HepG2 (cell line): ENCODE results near the gene CHMP5. TPM values are rescaled to one million over a fixed set of nuclear protein-coding genes. Genes with fewer than 3 reads are reported as not detected.
A peak's percentile ranks its signal among the peaks of the same experiment; 100 is the strongest.

Experiments
- CREB1 ChIP-seq, 2 experiments: fragments of 450-650 bp in 1 of 2; IDR thresholded peaks; 2 replicates each; pipeline ENCODE4 v1.6.1; 2016 to 2017; ENCODE audit warnings: control low read depth in 1 of 2, mild to moderate bottlenecking in 1 of 2, missing compliant biosample characterization in 1 of 2, missing genetic modification characterization in 1 of 2
- FOSL1 ChIP-seq: sonication (generic); formaldehyde crosslinking; IDR thresholded peaks from 2 replicates; pipeline ENCODE4 v1.9.0; 2021; ENCODE audit warnings: missing genetic modification reagents, borderline replicate concordance
- MTF2 ChIP-seq: sonication (generic); formaldehyde crosslinking; IDR thresholded peaks from 2 replicates; pipeline ENCODE4 v1.5.0; 2020; ENCODE audit warnings: missing genetic modification reagents, borderline replicate concordance
- SIN3A ChIP-seq: IDR thresholded peaks from 2 replicates; pipeline ENCODE4 v1.6.1; 2011; ENCODE audit warnings: low read depth, mild to moderate bottlenecking, control low read depth, low read length, borderline replicate concordance
- TCF7L2 ChIP-seq: IDR thresholded peaks from 2 replicates; pipeline ENCODE4 v1.6.1; 2011; ENCODE audit warnings: mild to moderate bottlenecking, low read depth, low read length, moderate library complexity
- THYN1 ChIP-seq: sonication (generic); formaldehyde crosslinking; IDR thresholded peaks from 2 replicates; pipeline ENCODE4 v1.8.1; 2023; ENCODE audit warnings: low read depth, mild to moderate bottlenecking, moderate library complexity, missing genetic modification reagents, borderline replicate concordance
- TIGD3 ChIP-seq: sonication (generic); formaldehyde crosslinking; IDR thresholded peaks from 2 replicates; pipeline ENCODE4 v1.5.1; 2020; ENCODE audit warnings: mild to moderate bottlenecking, missing genetic modification reagents, borderline replicate concordance
- ZNF101 ChIP-seq: sonication (generic); formaldehyde crosslinking; IDR thresholded peaks from 2 replicates; pipeline ENCODE4 v1.4.0; 2020; ENCODE audit warnings: mild to moderate bottlenecking, low read depth, missing genetic modification reagents, borderline replicate concordance
- ZNF253 ChIP-seq: sonication (generic); formaldehyde crosslinking; IDR thresholded peaks from 2 replicates; pipeline ENCODE4 v1.8.0; 2022; ENCODE audit warnings: mild to moderate bottlenecking, missing genetic modification reagents, borderline replicate concordance
- ZNF407 ChIP-seq: sonication (generic); formaldehyde crosslinking; IDR thresholded peaks from one replicate; pipeline ENCODE4 v1.5.1; 2020; ENCODE audit warnings: mild to moderate bottlenecking, missing genetic modification reagents; ENCODE audit errors: not compliant biosample characterization
- ZNF460 ChIP-seq: sonication (generic); formaldehyde crosslinking; IDR thresholded peaks from 2 replicates; pipeline ENCODE4 v1.5.1; 2020; ENCODE audit warnings: missing genetic modification reagents, mild to moderate bottlenecking, borderline replicate concordance
- ZNF616 ChIP-seq: sonication (generic); formaldehyde crosslinking; IDR thresholded peaks from 2 replicates; pipeline ENCODE4 v1.5.0; 2020; ENCODE audit warnings: low read depth, mild to moderate bottlenecking, missing genetic modification reagents
- polyA plus RNA-seq, 8 experiments: library from polyadenylated mRNA; depleted of rRNA in 3 of 8; stranded (reverse) in 7 of 8; unstranded in 1 of 8; fragments of >200 nt; fragmentation: Illumina TruSeq in 4 of 8; extraction: Trizol in 4 of 8; gene quantifications; 2 replicates each; pipeline versions ENCODE4 v1.2.1 to v1.2.3, GENCODE V29; 2011 to 2016; ENCODE audit warnings: low read depth in 4 of 8, missing spikeins in 1 of 8, mixed read lengths in 1 of 8; ENCODE audit not compliant: insufficient read depth in 1 of 8
- total RNA-seq, 5 experiments: library from RNA; depleted of rRNA; stranded (reverse); fragments of >200 nt; fragmentation: Illumina TruSeq; extraction: Trizol; gene quantifications; 2 replicates each; pipeline ENCODE4 v1.2.3, GENCODE V29; 2016; ENCODE audit warnings: low read depth in 1 of 5
- TF ChIP-seq, protein P1 (sequence below): sonication (generic); formaldehyde crosslinking; IDR thresholded peaks from 2 replicates; pipeline ENCODE4 v1.8.1; 2023; ENCODE audit warnings: mild to moderate bottlenecking, moderate library complexity, missing genetic modification reagents

CHMP5 gene
- total and polyA plus RNA-seq, 2 of the 13 experiments (the other 11 are each of a cell fraction or from before 2014, with no cell fraction given), result 46.0 to 57.3 TPM

DNA sequence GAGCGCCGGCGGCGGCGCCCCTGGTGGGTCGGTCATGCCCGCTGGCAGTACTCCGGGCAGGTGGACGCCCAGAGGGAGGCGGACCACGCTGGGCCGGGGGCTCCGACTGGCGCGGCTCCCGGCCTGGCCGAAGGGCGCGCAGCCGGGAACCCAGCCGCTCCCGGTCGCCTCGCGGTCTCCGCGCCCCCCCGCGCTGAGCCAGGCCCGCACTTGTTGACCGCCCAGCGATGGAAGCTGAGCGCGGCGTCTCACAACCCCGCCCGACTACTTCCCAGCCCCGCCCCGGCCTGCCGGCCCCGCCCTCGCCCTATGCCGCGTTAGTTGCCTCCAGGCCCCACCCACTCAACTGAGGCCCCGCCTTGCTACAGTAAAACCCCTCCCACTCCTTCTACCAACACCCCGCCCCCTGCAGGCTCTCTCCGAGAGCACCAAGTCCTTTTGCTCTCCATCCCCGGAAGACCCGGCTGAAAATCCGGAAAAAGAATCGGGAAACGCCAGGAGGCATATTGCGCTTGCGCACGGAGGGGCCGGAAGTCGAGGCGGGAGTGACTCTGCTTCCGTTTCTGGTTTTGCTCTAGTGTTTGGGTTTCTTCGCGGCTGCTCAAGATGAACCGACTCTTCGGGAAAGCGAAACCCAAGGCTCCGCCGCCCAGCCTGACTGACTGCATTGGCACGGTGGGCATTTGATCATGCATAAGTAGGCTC is at the start of gene CHMP5, which contains the start of gene BAG1 (continued):
- TF ChIP-seq TIGD3 (CRISPR knock-in tag), result no peak
- TF ChIP-seq MTF2 (CRISPR knock-in tag), result peak; percentile 40; the same call in 1 of the 2 replicates
- TF ChIP-seq, protein P1, sequence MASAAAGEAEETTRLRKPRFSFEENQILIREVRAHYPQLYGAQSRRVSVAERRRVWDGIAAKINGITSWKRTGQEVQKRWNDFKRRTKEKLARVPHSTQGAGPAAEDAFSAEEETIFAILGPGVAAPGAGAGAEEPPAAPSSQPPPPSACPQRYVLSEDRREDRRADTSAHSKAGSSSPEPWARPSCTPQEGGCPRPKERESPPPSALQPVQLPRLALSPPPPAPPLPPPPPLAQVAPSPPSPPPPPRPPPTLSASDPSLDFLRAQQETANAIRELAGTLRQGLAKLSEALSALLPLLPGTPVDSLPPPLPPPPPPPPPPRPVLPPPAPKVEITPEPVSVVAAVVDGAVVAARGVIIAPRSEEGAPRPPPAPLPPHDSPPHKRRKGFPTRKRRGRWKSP (CRISPR knock-in tag), result no peak
- no peak for TF ChIP-seq ZNF407 (CRISPR knock-in tag)
- TF ChIP-seq ZNF460 (CRISPR knock-in tag), result no peak
- no peak for TF ChIP-seq ZNF616 (CRISPR knock-in tag)
- peak; percentile 28; the same call in 1 of the 2 replicates for TF ChIP-seq CREB1 (IDR thresholded peaks at IDR 0.05)
- peak; percentile 80 for TF ChIP-seq CREB1 (CRISPR knock-in tag; IDR thresholded peaks at IDR 0.05)
- peak; percentile 41; the same call in 1 of the 2 replicates for TF ChIP-seq SIN3A
- TF ChIP-seq ZNF253 (CRISPR knock-in tag), result no peak
- TF ChIP-seq FOSL1, result no peak
- TF ChIP-seq THYN1 (CRISPR knock-in tag), result no peak
- no peak for TF ChIP-seq TCF7L2
- no peak for TF ChIP-seq ZNF101 (CRISPR knock-in tag)
